HepG2 (cell line): ENCODE results near the gene COPZ2. TPM values are rescaled to one million over a fixed set of nuclear protein-coding genes. Genes with fewer than 3 reads are reported as not detected.

Experiments
- CAMTA2 ChIP-seq: sonication (generic); formaldehyde crosslinking; IDR thresholded peaks from 2 replicates; pipeline ENCODE4 v1.4.0; 2020; ENCODE audit warnings: mild to moderate bottlenecking, missing genetic modification reagents, borderline replicate concordance
- HNRNPLL ChIP-seq: fragments of 200-400 bp; formaldehyde crosslinking; IDR thresholded peaks from 2 replicates; pipeline ENCODE4 v1.6.1; 2017; ENCODE audit warnings: mild to moderate bottlenecking, low read depth, low read length; ENCODE audit not compliant: poor library complexity, severe bottlenecking
- KMT2A ChIP-seq: sonication (generic); formaldehyde crosslinking; IDR thresholded peaks from 2 replicates; pipeline ENCODE4 v1.4.0; 2020; ENCODE audit warnings: missing genetic modification reagents
- ZIK1 ChIP-seq: sonication (generic); formaldehyde crosslinking; IDR thresholded peaks from 2 replicates; pipeline ENCODE4 v1.5.0; 2020; ENCODE audit warnings: mild to moderate bottlenecking, low read depth, missing genetic modification reagents, borderline replicate concordance
- ZNF768 ChIP-seq: sonication (generic); formaldehyde crosslinking; IDR thresholded peaks from 2 replicates; pipeline ENCODE4 v1.4.0; 2020; ENCODE audit warnings: missing genetic modification reagents
- polyA plus RNA-seq, 8 experiments: library from polyadenylated mRNA; depleted of rRNA in 3 of 8; stranded (reverse) in 7 of 8; unstranded in 1 of 8; fragments of >200 nt; fragmentation: Illumina TruSeq in 4 of 8; extraction: Trizol in 4 of 8; gene quantifications; 2 replicates each; pipeline versions ENCODE4 v1.2.1 to v1.2.3, GENCODE V29; 2011 to 2016; ENCODE audit warnings: low read depth in 4 of 8, missing spikeins in 1 of 8, mixed read lengths in 1 of 8; ENCODE audit not compliant: insufficient read depth in 1 of 8
- total RNA-seq, 5 experiments: library from RNA; depleted of rRNA; stranded (reverse); fragments of >200 nt; fragmentation: Illumina TruSeq; extraction: Trizol; gene quantifications; 2 replicates each; pipeline ENCODE4 v1.2.3, GENCODE V29; 2016; ENCODE audit warnings: low read depth in 1 of 5
- TF ChIP-seq, protein P1 (sequence below), 2 experiments: sonication (generic) in 1 of 2; formaldehyde crosslinking in 1 of 2; IDR thresholded peaks; 2 replicates each; pipeline versions ENCODE4 v1.6.1 to v1.9.0; 2014 to 2022; ENCODE audit warnings: antibody characterized with exemption in 1 of 2, borderline replicate concordance in 1 of 2, inconsistent platforms in 1 of 2, low read depth in 1 of 2, missing genetic modification reagents in 1 of 2
- TF ChIP-seq, protein P2 (sequence below): IDR thresholded peaks from 2 replicates; pipeline ENCODE4 v1.6.1; 2016
- TF ChIP-seq, protein P3 (sequence below), 2 experiments: sonication (generic) in 1 of 2; formaldehyde crosslinking in 1 of 2; IDR thresholded peaks; 2 replicates each; pipeline versions ENCODE4 v1.4.0 to v1.6.1; 2016 to 2020; ENCODE audit warnings: borderline replicate concordance in 1 of 2, low read depth in 1 of 2, mild to moderate bottlenecking in 1 of 2, missing genetic modification reagents in 1 of 2
- TF ChIP-seq, protein P4 (sequence below): sonication (generic); formaldehyde crosslinking; IDR thresholded peaks from 2 replicates; pipeline ENCODE4 v1.5.1; 2020; ENCODE audit warnings: missing genetic modification reagents, mild to moderate bottlenecking, borderline replicate concordance
- TF ChIP-seq, protein P5 (sequence below): sonication (generic); formaldehyde crosslinking; IDR thresholded peaks from 2 replicates; pipeline ENCODE4 v1.4.0; 2020; ENCODE audit warnings: missing genetic modification reagents

Gene COPZ2
- total and polyA plus RNA-seq, 2 of the 13 experiments (the other 11 are each of a cell fraction or from before 2014, with no cell fraction given) = 0.61 to 1.5 TPM

DNA sequence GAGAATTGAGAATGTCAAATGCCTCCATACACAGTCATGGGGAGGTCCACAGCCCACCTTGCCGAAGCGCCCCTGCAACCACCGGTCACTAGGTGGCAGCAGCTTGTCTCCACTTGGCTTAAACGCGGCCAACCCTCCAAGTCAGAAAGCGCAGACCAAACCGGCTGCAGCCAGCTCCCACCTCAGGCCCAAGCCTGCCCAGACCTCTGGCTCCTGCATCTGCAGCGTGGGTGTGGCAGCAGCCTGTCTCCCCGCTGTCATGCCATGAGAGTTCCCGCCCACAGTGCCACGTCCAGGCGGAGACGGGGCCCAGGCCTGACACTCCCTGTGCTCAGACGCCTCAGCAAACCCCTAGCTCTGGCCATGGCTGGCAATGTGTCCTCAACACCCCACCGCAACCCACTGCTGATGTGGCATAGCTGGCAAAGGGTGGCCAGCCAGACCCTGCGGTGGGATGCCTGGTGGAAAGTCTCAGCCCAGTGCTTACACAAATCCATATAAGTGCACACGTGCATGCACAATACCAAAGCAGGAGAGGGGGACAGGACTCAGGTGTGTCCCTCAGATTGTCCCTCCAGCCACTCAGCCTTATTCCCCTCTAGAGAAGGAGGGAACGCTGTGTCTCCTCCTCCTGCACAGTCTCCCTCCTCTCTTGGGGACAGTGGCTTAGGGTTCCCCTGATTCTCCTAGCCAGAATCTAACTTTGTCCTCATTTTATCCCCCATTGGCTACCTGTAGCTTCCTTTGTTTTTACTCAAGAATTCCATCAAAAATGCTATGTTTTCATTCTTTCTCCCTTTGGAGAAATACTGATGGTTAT lies 10.9 kb downstream of the COPZ2 start (continued):
- TF ChIP-seq, protein P1, sequence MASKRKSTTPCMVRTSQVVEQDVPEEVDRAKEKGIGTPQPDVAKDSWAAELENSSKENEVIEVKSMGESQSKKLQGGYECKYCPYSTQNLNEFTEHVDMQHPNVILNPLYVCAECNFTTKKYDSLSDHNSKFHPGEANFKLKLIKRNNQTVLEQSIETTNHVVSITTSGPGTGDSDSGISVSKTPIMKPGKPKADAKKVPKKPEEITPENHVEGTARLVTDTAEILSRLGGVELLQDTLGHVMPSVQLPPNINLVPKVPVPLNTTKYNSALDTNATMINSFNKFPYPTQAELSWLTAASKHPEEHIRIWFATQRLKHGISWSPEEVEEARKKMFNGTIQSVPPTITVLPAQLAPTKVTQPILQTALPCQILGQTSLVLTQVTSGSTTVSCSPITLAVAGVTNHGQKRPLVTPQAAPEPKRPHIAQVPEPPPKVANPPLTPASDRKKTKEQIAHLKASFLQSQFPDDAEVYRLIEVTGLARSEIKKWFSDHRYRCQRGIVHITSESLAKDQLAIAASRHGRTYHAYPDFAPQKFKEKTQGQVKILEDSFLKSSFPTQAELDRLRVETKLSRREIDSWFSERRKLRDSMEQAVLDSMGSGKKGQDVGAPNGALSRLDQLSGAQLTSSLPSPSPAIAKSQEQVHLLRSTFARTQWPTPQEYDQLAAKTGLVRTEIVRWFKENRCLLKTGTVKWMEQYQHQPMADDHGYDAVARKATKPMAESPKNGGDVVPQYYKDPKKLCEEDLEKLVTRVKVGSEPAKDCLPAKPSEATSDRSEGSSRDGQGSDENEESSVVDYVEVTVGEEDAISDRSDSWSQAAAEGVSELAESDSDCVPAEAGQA (IDR thresholded peaks at IDR 0.05; ENCODE audit: low read depth) = no peak
- TF ChIP-seq, protein P1 (CRISPR knock-in tag; IDR thresholded peaks at IDR 0.05; ENCODE audit: borderline replicate concordance) = no peak
- TF ChIP-seq ZNF768 (CRISPR knock-in tag) (peak; percentile 58; the same call in 1 of the 2 replicates), KMT2A (peak; percentile 74), HNRNPLL (peak; percentile 72), ZIK1 (CRISPR knock-in tag) (0 out of 2 replicates have a peak, but pooled peaks have one; percentile 41), CAMTA2 (CRISPR knock-in tag) (0 out of 2 replicates have a peak, but pooled peaks have one; percentile 4)
- TF ChIP-seq, protein P2, sequence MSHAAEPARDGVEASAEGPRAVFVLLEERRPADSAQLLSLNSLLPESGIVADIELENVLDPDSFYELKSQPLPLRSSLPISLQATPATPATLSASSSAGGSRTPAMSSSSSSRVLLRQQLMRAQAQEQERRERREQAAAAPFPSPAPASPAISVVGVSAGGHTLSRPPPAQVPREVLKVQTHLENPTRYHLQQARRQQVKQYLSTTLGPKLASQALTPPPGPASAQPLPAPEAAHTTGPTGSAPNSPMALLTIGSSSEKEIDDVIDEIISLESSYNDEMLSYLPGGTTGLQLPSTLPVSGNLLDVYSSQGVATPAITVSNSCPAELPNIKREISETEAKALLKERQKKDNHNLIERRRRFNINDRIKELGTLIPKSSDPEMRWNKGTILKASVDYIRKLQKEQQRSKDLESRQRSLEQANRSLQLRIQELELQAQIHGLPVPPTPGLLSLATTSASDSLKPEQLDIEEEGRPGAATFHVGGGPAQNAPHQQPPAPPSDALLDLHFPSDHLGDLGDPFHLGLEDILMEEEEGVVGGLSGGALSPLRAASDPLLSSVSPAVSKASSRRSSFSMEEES (CRISPR knock-in tag) = 0 out of 2 replicates have a peak, but pooled peaks have one; percentile 31
- TF ChIP-seq, protein P3, sequence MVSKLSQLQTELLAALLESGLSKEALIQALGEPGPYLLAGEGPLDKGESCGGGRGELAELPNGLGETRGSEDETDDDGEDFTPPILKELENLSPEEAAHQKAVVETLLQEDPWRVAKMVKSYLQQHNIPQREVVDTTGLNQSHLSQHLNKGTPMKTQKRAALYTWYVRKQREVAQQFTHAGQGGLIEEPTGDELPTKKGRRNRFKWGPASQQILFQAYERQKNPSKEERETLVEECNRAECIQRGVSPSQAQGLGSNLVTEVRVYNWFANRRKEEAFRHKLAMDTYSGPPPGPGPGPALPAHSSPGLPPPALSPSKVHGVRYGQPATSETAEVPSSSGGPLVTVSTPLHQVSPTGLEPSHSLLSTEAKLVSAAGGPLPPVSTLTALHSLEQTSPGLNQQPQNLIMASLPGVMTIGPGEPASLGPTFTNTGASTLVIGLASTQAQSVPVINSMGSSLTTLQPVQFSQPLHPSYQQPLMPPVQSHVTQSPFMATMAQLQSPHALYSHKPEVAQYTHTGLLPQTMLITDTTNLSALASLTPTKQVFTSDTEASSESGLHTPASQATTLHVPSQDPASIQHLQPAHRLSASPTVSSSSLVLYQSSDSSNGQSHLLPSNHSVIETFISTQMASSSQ (IDR thresholded peaks at IDR 0.05; ENCODE audit: low read depth) = no peak
- TF ChIP-seq, protein P3 (CRISPR knock-in tag; IDR thresholded peaks at IDR 0.05; ENCODE audit: borderline replicate concordance) = peak; percentile 49; the same call in 1 of the 2 replicates
- TF ChIP-seq, protein P4, sequence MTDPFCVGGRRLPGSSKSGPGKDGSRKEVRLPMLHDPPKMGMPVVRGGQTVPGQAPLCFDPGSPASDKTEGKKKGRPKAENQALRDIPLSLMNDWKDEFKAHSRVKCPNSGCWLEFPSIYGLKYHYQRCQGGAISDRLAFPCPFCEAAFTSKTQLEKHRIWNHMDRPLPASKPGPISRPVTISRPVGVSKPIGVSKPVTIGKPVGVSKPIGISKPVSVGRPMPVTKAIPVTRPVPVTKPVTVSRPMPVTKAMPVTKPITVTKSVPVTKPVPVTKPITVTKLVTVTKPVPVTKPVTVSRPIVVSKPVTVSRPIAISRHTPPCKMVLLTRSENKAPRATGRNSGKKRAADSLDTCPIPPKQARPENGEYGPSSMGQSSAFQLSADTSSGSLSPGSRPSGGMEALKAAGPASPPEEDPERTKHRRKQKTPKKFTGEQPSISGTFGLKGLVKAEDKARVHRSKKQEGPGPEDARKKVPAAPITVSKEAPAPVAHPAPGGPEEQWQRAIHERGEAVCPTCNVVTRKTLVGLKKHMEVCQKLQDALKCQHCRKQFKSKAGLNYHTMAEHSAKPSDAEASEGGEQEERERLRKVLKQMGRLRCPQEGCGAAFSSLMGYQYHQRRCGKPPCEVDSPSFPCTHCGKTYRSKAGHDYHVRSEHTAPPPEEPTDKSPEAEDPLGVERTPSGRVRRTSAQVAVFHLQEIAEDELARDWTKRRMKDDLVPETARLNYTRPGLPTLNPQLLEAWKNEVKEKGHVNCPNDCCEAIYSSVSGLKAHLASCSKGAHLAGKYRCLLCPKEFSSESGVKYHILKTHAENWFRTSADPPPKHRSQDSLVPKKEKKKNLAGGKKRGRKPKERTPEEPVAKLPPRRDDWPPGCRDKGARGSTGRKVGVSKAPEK = no peak
- TF ChIP-seq, protein P5, sequence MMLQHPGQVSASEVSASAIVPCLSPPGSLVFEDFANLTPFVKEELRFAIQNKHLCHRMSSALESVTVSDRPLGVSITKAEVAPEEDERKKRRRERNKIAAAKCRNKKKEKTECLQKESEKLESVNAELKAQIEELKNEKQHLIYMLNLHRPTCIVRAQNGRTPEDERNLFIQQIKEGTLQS = 0 out of 2 replicates have a peak, but pooled peaks have one; percentile 27
